ENCODE measurements around the gene FNDC3B.

DNA sequence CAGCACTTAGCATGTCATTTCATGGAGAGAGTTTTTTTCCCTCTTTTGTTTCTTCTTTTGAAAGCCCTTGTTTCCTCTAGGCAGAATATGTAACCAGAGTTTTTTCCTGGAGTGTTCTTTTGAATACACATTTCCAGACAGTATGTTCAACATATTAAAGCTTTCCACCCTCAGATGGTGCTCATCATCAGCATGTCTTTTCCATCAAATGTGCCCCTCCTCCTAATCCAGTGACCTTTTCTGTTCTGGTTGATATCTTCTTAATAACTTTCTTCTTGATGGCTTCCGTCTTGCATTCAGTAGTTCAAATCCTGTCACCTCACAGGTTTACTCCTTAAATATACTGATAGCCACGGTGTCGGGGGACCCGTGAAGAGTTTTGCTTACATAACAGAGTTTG is 78.6 kb downstream of the FNDC3B start:
- TF ChIP-seq, protein P1, sequence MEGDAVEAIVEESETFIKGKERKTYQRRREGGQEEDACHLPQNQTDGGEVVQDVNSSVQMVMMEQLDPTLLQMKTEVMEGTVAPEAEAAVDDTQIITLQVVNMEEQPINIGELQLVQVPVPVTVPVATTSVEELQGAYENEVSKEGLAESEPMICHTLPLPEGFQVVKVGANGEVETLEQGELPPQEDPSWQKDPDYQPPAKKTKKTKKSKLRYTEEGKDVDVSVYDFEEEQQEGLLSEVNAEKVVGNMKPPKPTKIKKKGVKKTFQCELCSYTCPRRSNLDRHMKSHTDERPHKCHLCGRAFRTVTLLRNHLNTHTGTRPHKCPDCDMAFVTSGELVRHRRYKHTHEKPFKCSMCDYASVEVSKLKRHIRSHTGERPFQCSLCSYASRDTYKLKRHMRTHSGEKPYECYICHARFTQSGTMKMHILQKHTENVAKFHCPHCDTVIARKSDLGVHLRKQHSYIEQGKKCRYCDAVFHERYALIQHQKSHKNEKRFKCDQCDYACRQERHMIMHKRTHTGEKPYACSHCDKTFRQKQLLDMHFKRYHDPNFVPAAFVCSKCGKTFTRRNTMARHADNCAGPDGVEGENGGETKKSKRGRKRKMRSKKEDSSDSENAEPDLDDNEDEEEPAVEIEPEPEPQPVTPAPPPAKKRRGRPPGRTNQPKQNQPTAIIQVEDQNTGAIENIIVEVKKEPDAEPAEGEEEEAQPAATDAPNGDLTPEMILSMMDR (IDR thresholded peaks at IDR 0.05): no peak
- TF ChIP-seq POLR2A (IDR thresholded peaks at IDR 0.05; ENCODE audit: low read depth): no peak

Measured in esophagus muscularis mucosa (tissue), 3 donors.